Gastrocnemius medialis (tissue), 4 donors: ENCODE results near the gene PPCS.
"Not testable (repeated sequence)": the region's sequence is repeated elsewhere in the genome, so short reads cannot be mapped to it uniquely, and the experiment has no call there.

Source experiments
- POLR2A ChIP-seq, 2 donors: fragments of 450-650 bp; IDR thresholded peaks; one replicate each; pipeline ENCODE4 v1.6.1; 2017; ENCODE audit warnings: antibody characterized with exemption in 2 of 2, mild to moderate bottlenecking in 2 of 2, moderate library complexity in 2 of 2
- TF ChIP-seq, protein P1 (sequence below), 5 experiments: fragments of 450-650 bp in 3 of 5; fragments of 200-600 bp in 2 of 5; sonication (generic) in 2 of 5; IDR thresholded peaks in 4 of 5; conservative IDR thresholded peaks in 1 of 5; 1 replicate in 4 of 5; 2 replicates in 1 of 5; pipeline ENCODE4 v1.5.1; 2016 to 2019; ENCODE audit warnings: antibody characterized with exemption in 5 of 5, mild to moderate bottlenecking in 3 of 5, moderate library complexity in 3 of 5

DNA sequence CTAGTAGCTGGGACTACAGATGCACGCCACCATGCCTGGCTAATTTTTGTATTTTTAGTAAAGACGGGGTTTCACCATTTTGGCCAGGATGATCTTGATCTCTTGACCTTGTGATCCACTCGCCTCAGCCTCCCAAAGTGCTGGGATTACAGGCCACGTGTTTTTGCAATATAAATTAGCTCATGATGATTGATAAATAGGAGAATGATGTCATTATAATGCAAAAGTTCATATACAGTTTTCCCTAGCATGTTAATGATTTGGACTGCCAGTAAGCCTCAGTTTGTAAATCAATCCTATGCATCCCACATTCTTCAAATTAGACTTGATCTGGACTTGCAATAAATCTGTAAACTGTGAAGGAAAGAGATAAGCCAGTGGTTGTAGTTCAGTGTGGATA, 21.0 kb downstream of the PPCS start:
- TF ChIP-seq POLR2A (IDR thresholded peaks at IDR 0.05), result not testable (repeated sequence)
- TF ChIP-seq, protein P1, sequence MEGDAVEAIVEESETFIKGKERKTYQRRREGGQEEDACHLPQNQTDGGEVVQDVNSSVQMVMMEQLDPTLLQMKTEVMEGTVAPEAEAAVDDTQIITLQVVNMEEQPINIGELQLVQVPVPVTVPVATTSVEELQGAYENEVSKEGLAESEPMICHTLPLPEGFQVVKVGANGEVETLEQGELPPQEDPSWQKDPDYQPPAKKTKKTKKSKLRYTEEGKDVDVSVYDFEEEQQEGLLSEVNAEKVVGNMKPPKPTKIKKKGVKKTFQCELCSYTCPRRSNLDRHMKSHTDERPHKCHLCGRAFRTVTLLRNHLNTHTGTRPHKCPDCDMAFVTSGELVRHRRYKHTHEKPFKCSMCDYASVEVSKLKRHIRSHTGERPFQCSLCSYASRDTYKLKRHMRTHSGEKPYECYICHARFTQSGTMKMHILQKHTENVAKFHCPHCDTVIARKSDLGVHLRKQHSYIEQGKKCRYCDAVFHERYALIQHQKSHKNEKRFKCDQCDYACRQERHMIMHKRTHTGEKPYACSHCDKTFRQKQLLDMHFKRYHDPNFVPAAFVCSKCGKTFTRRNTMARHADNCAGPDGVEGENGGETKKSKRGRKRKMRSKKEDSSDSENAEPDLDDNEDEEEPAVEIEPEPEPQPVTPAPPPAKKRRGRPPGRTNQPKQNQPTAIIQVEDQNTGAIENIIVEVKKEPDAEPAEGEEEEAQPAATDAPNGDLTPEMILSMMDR (IDR thresholded peaks at IDR 0.05 in 4 of 5, conservative IDR thresholded peaks at IDR 0.05 in 1 of 5), result not testable (repeated sequence)
